ENCODE data around the gene CRISPLD2.
"Not testable (repeated sequence)": the region's sequence is repeated elsewhere in the genome, so short reads cannot be mapped to it uniquely, and the experiment has no call there.

Gene CRISPLD2

DNA sequence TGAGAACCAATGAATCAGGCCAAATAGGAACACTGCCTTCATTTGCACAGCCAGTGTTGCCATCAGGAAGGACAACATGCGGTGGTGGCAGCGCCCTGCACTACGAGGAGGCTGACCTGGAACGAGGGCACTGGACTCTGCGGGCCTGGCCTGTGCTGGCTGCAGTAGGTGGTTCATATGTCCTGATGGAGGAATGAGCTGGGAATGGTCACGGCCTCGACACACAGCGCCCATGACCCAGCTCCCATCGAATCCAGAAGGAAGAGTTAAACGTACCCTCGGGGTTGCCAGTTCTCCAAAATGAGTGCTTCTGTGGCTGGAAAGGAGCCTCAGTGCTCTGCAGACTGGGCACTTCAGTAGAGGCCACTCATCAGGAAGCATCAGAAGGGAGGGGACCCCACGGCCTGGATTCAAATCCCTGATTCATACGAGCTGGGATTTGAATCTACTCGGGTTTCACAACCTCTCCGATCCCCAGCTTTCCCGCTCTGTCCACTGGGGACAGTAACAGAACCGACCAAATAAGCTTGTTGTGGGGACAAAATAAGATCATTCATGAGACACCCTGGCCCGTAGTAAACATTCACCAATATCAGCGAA lies 106.1 kb downstream of the CRISPLD2 start:
- H3K9me3 ChIP-seq (ENCODE audit: control insufficient read depth, insufficient read depth, low read length): no peaks in the 10 kb centered on the region
- H3K36me3 ChIP-seq (ENCODE audit: insufficient read depth, low read length): no peaks in the 10 kb centered on the region
- no peaks in the 10 kb centered on the region for H3K4me1 ChIP-seq (ENCODE audit: insufficient read depth, low read length)
- H3K9ac ChIP-seq (ENCODE audit: low read depth, low read length): no peak overlapping the region

- Histone ChIP-seq H3K9me3 (ENCODE audit: control insufficient read depth, insufficient read depth, low read length) (no peaks in the 10 kb centered on the region), H3K36me3 (ENCODE audit: insufficient read depth, low read length) (no peaks in the 10 kb centered on the region), H3K9ac (ENCODE audit: low read depth, low read length) (no peak overlapping the region), H3K4me1 (ENCODE audit: insufficient read depth, low read length) (no peaks in the 10 kb centered on the region)
Observed at GRCh38 chr16:84926462-84926861, 106.7 kb downstream of the CRISPLD2 start.

DNA sequence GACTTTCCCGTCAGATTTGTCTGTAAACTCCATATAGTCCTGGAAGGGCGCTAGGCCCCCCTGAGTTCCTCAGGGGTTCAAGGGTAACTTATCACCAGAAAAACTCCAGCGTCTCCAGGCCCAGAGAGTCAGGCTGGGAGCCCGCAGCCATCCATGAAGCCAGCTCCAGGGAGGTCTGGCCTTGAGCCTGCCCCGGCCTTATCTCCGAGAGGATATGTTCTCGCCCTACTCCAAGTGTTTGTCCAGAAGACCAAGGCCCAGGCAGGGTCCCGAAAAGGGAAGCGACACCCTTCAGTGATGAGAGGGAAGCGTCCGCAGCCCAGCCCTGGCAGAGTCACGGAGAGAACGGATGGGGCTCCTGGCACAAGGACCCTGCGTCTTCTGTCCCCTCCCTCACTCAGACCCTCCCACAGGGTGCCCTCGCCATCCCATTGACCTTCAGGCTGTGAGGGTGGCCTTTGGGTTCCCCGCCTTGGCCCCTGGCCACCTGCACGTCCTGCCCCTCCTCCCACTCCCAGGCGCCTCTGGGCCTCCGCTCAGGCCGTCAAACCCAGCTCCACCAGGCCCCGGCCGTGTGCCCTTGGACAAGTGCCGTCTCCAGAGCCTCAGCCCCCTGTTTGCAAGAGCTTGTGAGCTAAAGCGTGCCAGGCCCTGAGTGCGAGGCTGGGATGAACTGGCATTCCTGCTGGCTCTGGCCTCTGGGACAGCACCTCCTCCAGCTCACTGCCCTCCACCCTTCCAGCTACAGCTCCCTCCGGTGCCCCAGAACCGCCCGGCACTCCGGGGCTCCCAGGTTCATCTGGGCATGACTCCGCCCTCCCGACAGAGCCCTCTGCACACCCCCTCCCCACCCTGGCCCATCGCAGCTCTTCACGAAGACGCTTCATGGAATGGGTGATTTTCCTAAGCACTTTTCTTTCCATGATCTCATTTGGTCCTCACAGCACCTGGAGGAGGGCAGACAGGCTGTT lies 108.1 kb downstream of the CRISPLD2 start:
- H3K9me3 ChIP-seq (ENCODE audit: control insufficient read depth, insufficient read depth, low read length): no peaks in the 10 kb centered on the region
- no peaks in the 10 kb centered on the region for H3K36me3 ChIP-seq (ENCODE audit: insufficient read depth, low read length)
- H3K9ac ChIP-seq (ENCODE audit: low read depth, low read length): no peak overlapping the region
- no peaks in the 10 kb centered on the region for H3K4me1 ChIP-seq (ENCODE audit: insufficient read depth, low read length)

DNA sequence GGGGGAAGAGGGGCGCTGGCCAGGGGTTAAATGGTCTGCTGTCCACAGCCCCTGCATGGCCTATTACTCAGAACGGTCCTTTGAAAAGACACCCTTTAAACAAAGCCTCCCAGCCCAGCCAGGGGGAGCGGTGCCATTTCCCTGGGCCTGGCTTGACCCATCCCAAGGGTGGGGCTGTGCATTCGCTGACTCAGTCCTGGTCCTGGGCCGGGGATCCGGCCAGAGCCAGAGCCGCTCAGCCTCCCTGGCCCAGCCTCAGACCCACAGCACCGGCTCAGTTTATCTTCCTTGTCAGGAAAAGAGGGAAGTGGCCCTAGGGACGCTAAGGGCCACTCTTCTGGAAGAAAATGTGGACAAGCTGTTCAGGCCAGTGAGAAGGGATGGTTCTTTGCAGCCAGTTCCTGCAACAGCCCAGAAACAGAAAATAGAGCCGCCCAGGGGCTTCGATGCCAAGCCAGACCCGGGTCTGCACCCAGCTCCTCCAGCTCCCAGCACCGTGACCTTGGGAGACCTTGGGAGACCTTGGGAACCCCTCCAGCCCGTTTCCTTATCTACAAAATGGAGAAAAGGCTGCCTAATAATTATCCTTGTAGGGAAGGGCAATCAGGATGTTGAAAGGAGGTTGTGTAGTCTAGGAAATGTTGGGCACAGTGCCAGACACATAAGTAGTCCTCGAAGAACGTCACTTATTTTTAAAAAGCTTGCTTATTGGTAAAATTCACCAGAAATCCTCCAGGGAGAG lies 109.1 kb downstream of the CRISPLD2 start:
- Histone ChIP-seq H3K36me3 (ENCODE audit: insufficient read depth, low read length) (no peaks in the 10 kb centered on the region), H3K9me3 (ENCODE audit: control insufficient read depth, insufficient read depth, low read length) (no peaks in the 10 kb centered on the region), H3K4me1 (ENCODE audit: insufficient read depth, low read length) (no peaks in the 10 kb centered on the region), H3K9ac (ENCODE audit: low read depth, low read length) (no peak overlapping the region)

DNA sequence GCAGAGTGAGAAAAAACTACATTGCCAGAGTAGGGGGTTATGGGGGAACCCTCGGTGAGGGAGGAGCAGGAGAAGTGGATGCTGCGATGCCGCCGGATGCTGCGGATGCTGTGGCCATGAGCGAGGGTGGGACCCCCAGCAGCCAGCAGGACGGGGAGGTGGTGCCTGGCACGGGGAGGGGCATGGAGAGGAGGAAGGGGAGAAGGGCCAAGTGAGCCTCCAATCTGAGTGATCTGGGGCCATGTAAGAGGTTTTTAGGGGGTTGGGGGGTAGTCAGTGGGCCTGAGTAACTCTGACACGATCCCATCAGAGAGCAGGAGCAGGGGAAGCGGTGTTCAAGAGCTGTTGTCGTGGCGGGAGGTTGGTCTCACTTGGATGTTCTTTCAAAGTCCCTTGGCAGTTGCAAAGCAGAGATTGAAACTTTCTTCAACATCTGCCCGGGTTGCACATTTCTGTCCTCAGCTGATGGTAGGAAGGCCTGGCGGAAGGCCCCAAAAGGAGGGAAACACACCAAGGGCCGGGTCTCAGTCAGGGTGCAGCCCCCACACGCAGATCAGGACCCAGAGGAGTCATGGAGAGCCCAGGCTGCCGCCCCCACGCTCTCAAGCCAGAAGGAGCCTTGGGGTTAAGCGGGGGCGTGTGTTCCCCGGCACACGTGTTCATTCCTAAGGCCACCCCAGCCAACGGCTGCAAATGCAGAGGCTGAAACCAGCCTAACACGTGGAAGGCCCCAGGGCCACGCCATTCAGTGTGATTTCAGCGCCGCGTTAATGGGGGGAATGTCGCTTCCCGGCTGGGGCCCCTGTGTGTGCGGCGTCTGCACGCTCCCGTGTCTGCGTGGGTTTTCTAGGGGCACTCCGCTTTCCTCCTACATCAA lies 109.9 kb downstream of the CRISPLD2 start:
- Histone ChIP-seq H3K36me3 (ENCODE audit: insufficient read depth, low read length) (no peaks in the 10 kb centered on the region), H3K4me1 (ENCODE audit: insufficient read depth, low read length) (no peaks in the 10 kb centered on the region; the same call in 1 of the 2 replicates), H3K9me3 (ENCODE audit: control insufficient read depth, insufficient read depth, low read length) (no peaks in the 10 kb centered on the region), H3K9ac (ENCODE audit: low read depth, low read length) (no peak overlapping the region)

DNA sequence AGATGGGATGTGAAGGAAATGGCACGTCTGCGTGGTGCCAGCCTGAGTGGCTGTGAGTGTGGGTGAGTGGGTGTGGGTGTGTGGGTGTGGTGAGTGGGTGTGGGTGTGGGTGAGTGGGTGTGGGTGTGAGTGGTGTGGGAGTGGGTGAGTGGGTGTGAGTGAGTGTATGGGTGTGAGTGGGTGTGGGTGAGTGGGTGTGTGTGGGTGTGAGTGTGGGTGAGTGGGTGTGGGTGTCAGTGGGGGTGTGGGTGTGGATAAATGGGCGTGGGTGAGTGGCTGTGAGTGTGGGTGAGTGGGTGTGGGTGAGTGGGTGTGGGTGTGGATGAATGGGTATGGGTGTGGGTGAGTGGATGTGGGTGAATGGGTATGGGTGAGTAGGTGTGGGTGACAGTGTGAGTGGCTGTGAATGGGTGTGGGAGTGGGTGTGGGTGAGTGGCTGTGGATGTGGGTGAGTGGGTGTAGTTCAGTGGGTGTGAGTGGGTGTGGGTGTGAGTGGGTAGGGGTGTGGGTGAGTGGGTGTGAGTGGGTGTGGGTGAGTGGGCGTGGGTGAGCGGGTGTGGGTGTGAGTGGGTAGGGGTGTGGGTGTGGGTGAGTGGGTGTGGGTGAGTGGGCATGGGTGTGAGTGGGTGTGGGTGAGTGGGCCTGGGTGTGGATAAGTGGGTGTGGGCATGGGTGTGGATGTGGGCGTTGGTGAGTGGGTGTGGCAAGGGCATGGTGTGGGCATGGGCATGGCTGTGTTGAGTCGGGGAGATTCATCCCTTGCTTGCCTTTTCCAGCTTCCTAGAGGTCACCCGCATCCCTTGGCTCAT lies 110.7 kb downstream of the CRISPLD2 start:
- H3K9ac ChIP-seq (ENCODE audit: low read depth, low read length): no peak overlapping the region

DNA sequence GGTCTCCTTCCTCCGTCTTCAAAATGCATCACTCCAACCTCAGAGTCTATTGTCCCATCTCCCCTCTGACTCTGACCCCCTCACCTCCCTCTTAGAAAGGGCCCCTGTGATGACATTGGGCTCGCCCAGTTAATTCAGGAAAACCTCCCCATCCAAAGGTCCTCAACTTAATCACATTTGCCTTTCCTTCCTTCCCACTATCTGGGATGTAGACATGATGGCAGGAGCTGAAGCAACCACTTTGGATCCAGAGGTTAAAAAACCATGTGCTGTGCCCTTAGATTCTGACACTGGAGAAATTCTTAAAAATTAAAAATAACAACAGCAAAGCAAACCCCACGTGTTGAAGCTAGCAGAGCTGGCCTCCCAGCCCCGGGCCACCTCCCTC lies 111.3 kb downstream of the CRISPLD2 start:
- no peaks in the 10 kb centered on the region; the same call in 1 of the 2 replicates for H3K4me1 ChIP-seq (ENCODE audit: insufficient read depth, low read length)
- no peaks in the 10 kb centered on the region for H3K36me3 ChIP-seq (ENCODE audit: insufficient read depth, low read length)
- H3K9me3 ChIP-seq (ENCODE audit: control insufficient read depth, insufficient read depth, low read length): no peaks in the 10 kb centered on the region
- H3K9ac ChIP-seq (ENCODE audit: low read depth, low read length): no peak overlapping the region

More for the DNA sequence above, 110.7 kb downstream of the CRISPLD2 start:
- no peaks in the 10 kb centered on the region; the same call in 1 of the 2 replicates for H3K4me1 ChIP-seq (ENCODE audit: insufficient read depth, low read length)
- no peaks in the 10 kb centered on the region for H3K36me3 ChIP-seq (ENCODE audit: insufficient read depth, low read length)
- H3K9me3 ChIP-seq (ENCODE audit: control insufficient read depth, insufficient read depth, low read length): no peaks in the 10 kb centered on the region

- Histone ChIP-seq H3K36me3 (ENCODE audit: insufficient read depth, low read length) (no peaks in the 10 kb centered on the region), H3K4me1 (ENCODE audit: insufficient read depth, low read length) (no peaks in the 10 kb centered on the region; the same call in 1 of the 2 replicates), H3K9ac (ENCODE audit: low read depth, low read length) (no peak overlapping the region), H3K9me3 (ENCODE audit: control insufficient read depth, insufficient read depth, low read length) (no peaks in the 10 kb centered on the region)
Observed at GRCh38 chr16:84931506-84931905, 111.7 kb downstream of the CRISPLD2 start.

DNA sequence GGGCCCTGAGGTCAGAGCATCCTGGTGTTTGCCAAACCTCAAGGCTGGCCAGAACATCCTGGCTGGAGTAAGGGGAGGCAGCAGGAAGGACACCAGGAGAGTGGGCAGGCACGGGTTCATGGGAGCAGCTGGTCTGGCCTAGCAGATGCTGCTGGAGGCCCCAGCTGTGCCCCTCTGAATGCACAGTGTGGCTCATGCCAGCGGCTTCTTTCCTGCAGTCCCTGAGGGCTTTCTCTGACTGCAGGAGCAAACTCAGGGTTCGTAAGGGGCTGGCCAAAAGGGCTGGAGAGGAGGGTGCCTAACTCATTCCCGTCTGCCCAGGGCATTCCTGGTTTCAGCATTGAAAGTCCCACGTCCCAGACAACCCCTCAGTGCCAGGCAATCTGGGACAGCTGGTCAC lies 112.9 kb downstream of the CRISPLD2 start:
- Histone ChIP-seq H3K4me1 (ENCODE audit: insufficient read depth, low read length) (no peaks in the 10 kb centered on the region; the same call in 1 of the 2 replicates), H3K36me3 (ENCODE audit: insufficient read depth, low read length) (no peaks in the 10 kb centered on the region), H3K9ac (ENCODE audit: low read depth, low read length) (no peak overlapping the region), H3K9me3 (ENCODE audit: control insufficient read depth, insufficient read depth, low read length) (no peaks in the 10 kb centered on the region)

GRCh38 chr16:84933774-84934631 lies 114.2 kb downstream of the CRISPLD2 start:
- Histone ChIP-seq H3K36me3 (ENCODE audit: insufficient read depth, low read length) (no peaks in the 10 kb centered on the region), H3K9me3 (ENCODE audit: control insufficient read depth, insufficient read depth, low read length) (no peaks in the 10 kb centered on the region), H3K4me1 (ENCODE audit: insufficient read depth, low read length) (no peaks in the 10 kb centered on the region; the same call in 1 of the 2 replicates), H3K9ac (ENCODE audit: low read depth, low read length) (no peak overlapping the region)

DNA sequence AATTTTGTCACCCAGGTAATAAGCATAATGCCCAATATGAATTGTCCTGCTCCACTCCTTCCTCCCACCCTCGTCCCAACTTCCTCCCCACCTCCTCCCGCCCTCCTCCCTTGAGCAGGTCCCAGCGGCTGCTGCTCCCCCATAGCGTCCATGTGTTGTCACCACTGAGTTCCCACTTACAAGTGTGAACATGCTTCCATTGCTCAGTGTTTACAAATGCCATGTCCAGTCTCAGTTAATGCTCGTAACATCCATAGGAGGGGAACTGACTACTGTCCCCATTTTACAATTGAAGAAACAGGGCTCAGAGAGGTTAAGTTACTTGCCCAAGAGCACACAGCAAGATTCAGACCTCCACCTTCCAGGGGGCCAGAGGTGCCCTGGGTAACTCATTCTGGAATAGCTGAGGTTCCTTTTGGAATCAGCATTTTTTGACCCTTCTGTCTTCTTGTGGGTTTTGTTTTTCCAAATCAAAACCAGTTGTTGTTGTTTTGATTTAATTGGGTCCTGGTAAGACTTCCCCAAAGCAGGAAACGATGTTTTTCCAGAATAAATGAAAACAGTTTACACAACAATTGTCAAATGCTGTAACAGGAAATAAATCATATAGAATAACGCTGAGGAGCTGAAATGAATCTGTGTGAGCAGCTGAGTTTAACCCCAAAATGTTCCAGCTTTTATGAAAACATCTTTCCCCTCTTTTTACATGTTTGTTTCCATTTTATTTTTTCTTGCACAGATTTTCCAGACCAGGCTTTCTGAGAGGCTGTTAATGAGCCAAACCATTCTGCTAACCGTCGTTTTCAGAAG lies 117.6 kb downstream of the CRISPLD2 start:
- H3K4me1 ChIP-seq (ENCODE audit: insufficient read depth, low read length): no peaks in the 10 kb centered on the region; the same call in 1 of the 2 replicates
- H3K36me3 ChIP-seq (ENCODE audit: insufficient read depth, low read length): no peaks in the 10 kb centered on the region
- H3K9me3 ChIP-seq (ENCODE audit: control insufficient read depth, insufficient read depth, low read length): peaks cover 2% of the 10 kb centered on the region; the same call in 1 of the 2 replicates
- no peak overlapping the region for H3K9ac ChIP-seq (ENCODE audit: low read depth, low read length)

DNA sequence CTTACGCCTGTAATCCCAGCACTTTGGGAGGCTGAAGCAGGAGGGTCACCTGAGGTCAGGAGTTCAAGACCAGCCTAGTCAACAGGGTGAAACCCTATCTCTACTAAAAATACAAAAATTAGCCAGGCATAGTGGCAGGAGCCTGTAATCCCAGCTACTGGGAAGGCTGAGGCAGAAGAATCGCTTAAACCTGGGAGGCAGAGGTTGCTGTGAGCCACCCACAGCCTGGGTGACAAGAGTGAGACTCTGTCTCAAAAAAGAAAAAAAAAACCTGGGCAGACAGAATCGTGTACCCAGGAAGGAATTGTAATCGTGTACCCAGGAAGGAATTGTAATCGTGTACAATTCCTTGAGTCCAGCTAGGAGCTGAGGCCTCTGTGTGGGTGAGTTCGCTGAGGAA lies 118.8 kb downstream of the CRISPLD2 start:
- H3K9ac ChIP-seq (ENCODE audit: low read depth, low read length); H3K36me3 ChIP-seq (ENCODE audit: insufficient read depth, low read length); H3K9me3 ChIP-seq (ENCODE audit: control insufficient read depth, insufficient read depth, low read length); H3K4me1 ChIP-seq (ENCODE audit: insufficient read depth, low read length): not testable (repeated sequence)

All from ES-I3 (cell line).